Fibroblast of mammary gland (primary cell): Measurements from ENCODE around the gene B3GNT4.

Source experiments
- DNase-seq: peaks from one replicate; pipeline ENCODE4 v3.0.0-alpha.2; 2010; ENCODE audit warnings: low read depth
- H3K4me3 ChIP-seq: 2 replicates; pipeline ENCODE4 v1.5.1; 2011; ENCODE audit warnings: low read depth, mild to moderate bottlenecking, low read length, moderate library complexity; ENCODE audit not compliant: control insufficient read depth
- TF ChIP-seq, protein P1 (sequence below): conservative IDR thresholded peaks from 2 replicates; pipeline ENCODE4 v1.5.1; 2011; ENCODE audit warnings: low read depth, low read length, inconsistent platforms; ENCODE audit not compliant: control insufficient read depth, insufficient read depth

B3GNT4 gene

DNA sequence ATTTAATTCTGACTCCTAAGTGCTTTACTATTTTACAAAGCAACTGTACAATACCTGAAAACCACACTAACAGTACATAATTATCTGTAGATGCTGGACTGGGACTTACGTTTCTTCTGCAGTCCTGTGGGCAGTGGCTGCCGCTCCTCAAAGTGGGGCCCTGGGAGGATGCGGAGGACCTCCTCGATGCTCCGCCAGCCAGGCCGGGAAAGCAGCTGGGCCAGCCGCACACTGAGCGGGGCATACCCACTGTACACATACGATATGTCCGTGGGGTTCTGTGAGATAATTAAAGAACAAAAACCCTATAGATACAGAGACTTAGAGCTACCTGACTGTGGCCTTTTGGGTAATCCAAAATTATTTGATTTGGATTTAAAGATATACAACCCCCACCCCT lies 29.2 kb downstream of the B3GNT4 start:
- TF ChIP-seq, protein P1, sequence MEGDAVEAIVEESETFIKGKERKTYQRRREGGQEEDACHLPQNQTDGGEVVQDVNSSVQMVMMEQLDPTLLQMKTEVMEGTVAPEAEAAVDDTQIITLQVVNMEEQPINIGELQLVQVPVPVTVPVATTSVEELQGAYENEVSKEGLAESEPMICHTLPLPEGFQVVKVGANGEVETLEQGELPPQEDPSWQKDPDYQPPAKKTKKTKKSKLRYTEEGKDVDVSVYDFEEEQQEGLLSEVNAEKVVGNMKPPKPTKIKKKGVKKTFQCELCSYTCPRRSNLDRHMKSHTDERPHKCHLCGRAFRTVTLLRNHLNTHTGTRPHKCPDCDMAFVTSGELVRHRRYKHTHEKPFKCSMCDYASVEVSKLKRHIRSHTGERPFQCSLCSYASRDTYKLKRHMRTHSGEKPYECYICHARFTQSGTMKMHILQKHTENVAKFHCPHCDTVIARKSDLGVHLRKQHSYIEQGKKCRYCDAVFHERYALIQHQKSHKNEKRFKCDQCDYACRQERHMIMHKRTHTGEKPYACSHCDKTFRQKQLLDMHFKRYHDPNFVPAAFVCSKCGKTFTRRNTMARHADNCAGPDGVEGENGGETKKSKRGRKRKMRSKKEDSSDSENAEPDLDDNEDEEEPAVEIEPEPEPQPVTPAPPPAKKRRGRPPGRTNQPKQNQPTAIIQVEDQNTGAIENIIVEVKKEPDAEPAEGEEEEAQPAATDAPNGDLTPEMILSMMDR, result no peak
- DNase-seq, result no peak
- H3K4me3 ChIP-seq, result no peak overlapping the region

DNA sequence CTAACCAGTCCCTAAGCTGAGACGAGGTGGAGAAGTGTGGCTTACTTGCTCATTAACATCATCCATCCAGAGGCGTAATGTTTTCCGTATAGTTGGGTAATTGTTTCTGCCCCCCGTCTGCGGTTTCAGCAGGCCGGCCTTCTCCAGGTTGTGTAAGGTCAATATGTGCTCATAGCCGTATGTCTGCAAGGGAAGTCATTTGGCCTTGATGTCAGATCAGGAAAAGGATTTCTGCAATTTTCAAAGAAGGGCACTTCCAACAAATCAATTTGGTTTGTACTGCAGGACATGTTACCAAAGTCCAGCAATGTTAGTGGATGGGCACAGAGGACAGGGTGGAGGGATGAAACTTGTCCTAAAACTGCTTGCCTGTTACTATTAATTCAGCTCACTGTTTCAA lies 32.2 kb downstream of the B3GNT4 start:
- H3K4me3 ChIP-seq, result no peak overlapping the region
- DNase-seq, result no peak
- TF ChIP-seq, protein P1, result no peak

DNA sequence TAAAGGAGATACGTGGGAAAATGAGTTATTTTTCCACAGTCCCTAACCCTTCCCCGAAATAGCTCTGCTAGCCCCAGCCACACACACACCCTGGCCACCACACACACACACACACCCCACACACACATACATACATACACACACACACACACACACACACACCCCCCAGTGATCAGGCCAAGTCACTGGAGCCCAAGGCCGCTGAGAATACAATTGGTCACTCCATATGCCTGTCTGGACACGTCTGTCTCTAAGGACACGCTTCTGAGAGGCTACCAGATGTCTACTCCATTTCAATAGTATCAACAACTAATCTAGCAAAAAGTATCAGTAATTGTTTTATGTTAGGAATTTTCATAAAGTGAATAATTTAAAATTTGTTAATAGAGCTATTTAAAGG lies 35.4 kb downstream of the B3GNT4 start:
- TF ChIP-seq, protein P1, result no peak
- H3K4me3 ChIP-seq, result no peak overlapping the region
- no peak for DNase-seq

DNA sequence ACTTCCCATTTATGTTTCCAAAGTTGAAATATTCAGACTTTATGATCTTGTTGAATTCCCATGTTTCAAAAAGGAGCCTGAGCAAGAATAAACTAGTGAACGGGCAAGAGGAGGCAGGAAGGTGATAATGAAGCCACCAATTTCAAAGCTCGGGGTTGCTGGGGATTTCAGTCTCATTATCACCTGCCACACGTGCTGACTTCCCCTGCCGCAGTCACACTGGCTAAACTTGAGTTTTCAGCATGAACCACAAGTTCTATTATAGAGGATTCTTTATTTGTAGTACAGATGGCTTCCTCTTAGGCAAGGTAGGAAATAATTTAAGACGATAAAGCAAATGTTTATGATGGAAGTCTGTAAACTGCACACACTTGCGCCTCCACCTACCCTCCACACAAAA lies 40.5 kb downstream of the B3GNT4 start:
- TF ChIP-seq, protein P1, result no peak
- H3K4me3 ChIP-seq, result no peak overlapping the region
- no peak for DNase-seq

DNA sequence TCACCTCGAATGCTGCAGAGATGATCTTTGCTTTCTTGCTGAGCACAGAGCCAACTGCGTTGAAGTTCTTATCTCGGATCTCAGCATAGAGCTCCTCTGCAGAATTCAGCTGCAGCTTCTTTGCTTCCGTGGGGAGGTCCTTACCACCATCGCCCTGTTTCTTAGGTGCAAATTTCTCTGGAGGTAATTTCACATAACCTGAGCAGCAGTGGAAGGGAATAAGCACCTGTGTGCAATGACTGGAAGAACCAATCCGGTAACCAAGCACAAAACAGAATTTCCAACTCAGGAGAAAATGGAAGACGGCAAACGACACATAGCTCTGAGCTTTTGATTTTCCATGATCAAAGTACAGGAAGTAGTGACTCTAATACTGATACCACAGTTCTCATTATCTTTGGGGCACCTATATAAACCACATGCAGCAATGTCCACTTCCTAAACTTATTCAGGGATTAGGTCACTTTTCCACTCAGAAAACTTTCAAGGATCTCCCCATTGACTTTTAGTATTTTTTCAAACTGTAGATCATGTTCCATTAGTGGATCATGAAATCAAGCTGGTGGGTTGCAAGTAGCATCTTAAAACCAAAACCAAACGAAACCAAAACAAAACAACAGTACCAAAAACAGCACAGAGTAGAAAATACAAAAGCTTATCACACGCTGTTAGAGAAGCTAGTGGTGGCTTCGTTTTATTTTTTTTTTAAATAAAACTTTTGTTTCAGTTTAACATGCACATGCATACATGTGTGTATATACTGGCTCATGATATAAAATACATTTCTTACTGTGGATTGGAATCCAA lies 41.3 kb downstream of the B3GNT4 start:
- no peak for DNase-seq
- H3K4me3 ChIP-seq, result no peak overlapping the region
- TF ChIP-seq, protein P1, result no peak

DNA sequence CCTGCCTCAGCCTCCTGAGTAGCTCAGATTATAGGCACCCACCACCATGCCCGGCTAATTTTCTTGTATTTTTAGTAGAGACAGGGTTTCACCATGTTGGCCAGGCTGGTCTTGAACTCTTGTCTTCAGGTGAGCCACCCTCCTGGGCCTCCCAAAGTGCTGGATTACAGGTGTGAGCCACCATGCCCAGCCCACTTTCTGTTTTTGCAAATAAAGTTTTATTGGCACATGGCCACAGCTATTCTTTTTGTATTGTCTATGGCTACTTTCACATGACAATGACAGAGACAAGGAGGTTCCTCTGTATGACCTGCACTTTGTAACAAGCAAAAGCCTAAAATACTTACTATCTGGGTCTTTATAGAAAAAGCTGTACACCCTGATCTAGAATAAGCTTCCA lies 42.0 kb downstream of the B3GNT4 start:
- no peak overlapping the region for H3K4me3 ChIP-seq
- no peak for DNase-seq

More for the DNA sequence above, 42.0 kb downstream of the B3GNT4 start:
- TF ChIP-seq, protein P1, result no peak
